ENCODE results near the gene VIPR2. TPM values are rescaled to one million over a fixed set of nuclear protein-coding genes. Genes with fewer than 3 reads are reported as not detected.
A peak's percentile ranks its signal among the peaks of the same experiment; 100 is the strongest.

Gene VIPR2
- total and polyA plus RNA-seq, 8 donors, result 0.28 to 0.80 (median 0.44) TPM

GRCh38 chr7:159013825-159014289, 130.8 kb downstream of the VIPR2 start:
- H3K27ac ChIP-seq, result no peak overlapping the region
- H3K4me3 ChIP-seq, result no peak overlapping the region
- intact Hi-C loops (cut with DNase I), result no loop called here

GRCh38 chr7:159013181-159013690, 131.4 kb downstream of the VIPR2 start:
- Histone ChIP-seq H3K27me3 (peaks cover 0 to 5% of the 10 kb centered on the region in 2 donors), H3K4me3 (no peak overlapping the region), H3K27ac (no peak overlapping the region), H3K9me3 (no peaks in the 10 kb centered on the region), H3K4me1 (peaks cover 5 to 10% of the 10 kb centered on the region in 2 donors), H3K36me3 (no peaks in the 10 kb centered on the region)
- ATAC-seq (no peak), DNase-seq (peak in 1 of 4 donors; percentile 78)
- intact Hi-C loops (cut with DNase I), result no loop called here
- TF ChIP-seq CTCF (IDR thresholded peaks at IDR 0.05), result no peak

More at GRCh38 chr7:159013825-159014289, 130.8 kb downstream of the VIPR2 start:
- Histone ChIP-seq H3K27me3 (peaks cover 0 to 5% of the 10 kb centered on the region in 2 donors), H3K36me3 (no peaks in the 10 kb centered on the region), H3K9me3 (no peaks in the 10 kb centered on the region), H3K4me1 (peaks cover 5 to 10% of the 10 kb centered on the region in 2 donors)
- peak in 1 of 4 donors; percentile 67 for DNase-seq
- ATAC-seq, result no peak
- no peak for TF ChIP-seq CTCF (IDR thresholded peaks at IDR 0.05)

- intact Hi-C loops (cut with DNase I), result no loop called here
- no peak for TF ChIP-seq CTCF (IDR thresholded peaks at IDR 0.05)
Measured at GRCh38 chr7:159012353-159013069, 132.2 kb downstream of the VIPR2 start.

GRCh38 chr7:159011722-159012022, 133.0 kb downstream of the VIPR2 start:
- TF ChIP-seq CTCF (IDR thresholded peaks at IDR 0.05), result no peak
- H3K4me3 ChIP-seq, result no peak overlapping the region
- intact Hi-C loops (cut with DNase I), result no loop called here
- DNase-seq (no peak), ATAC-seq (no peak)
- no peaks in the 10 kb centered on the region for H3K9me3 ChIP-seq
- H3K27me3 ChIP-seq, result peaks cover 0 to 5% of the 10 kb centered on the region in 2 donors
- no peaks in the 10 kb centered on the region for H3K36me3 ChIP-seq
- H3K4me1 ChIP-seq, result peaks cover 5 to 10% of the 10 kb centered on the region in 2 donors
- H3K27ac ChIP-seq, result no peak overlapping the region

More at GRCh38 chr7:159012353-159013069, 132.2 kb downstream of the VIPR2 start:
- no peak overlapping the region for H3K27ac ChIP-seq
- ATAC-seq, result peak; percentile 73
- H3K4me1 ChIP-seq, result peaks cover 5 to 10% of the 10 kb centered on the region in 2 donors
- H3K27me3 ChIP-seq, result peaks cover 0 to 5% of the 10 kb centered on the region in 2 donors
- peak in 3 of 4 donors; percentile 46 to 83 (median 70) for DNase-seq
- H3K4me3 ChIP-seq, result no peak overlapping the region
- H3K36me3 ChIP-seq, result no peaks in the 10 kb centered on the region
- H3K9me3 ChIP-seq, result no peaks in the 10 kb centered on the region

- peaks cover 5 to 10% of the 10 kb centered on the region in 2 donors for H3K4me1 ChIP-seq
- TF ChIP-seq CTCF (IDR thresholded peaks at IDR 0.05), result no peak
- ATAC-seq, result no peak
- H3K9me3 ChIP-seq, result no peaks in the 10 kb centered on the region
- H3K27ac ChIP-seq, result no peak overlapping the region
- H3K27me3 ChIP-seq, result peaks cover 0 to 5% of the 10 kb centered on the region in 2 donors
- intact Hi-C loops (cut with DNase I), result no loop called here
- H3K36me3 ChIP-seq, result no peaks in the 10 kb centered on the region
- no peak for DNase-seq
- H3K4me3 ChIP-seq, result no peak overlapping the region
Measured at GRCh38 chr7:159010937-159011721, 133.5 kb downstream of the VIPR2 start.
